Omental fat pad (tissue), 4 donors: ENCODE results near the gene GHRH. TPM values are rescaled to one million over a fixed set of nuclear protein-coding genes. Genes with fewer than 3 reads are reported as not detected.

ENCODE experiments used
- ATAC-seq: fragments of 150-250 bp; one replicate; pipeline ENCODE4 v1.9.1; 2016; ENCODE audit warnings: mild to moderate bottlenecking, moderate library complexity; ENCODE audit not compliant: low FRiP score
- DNase-seq: peaks from one replicate; pipeline ENCODE4 v3.0.0-alpha.2; 2019; ENCODE audit warnings: low spot score
- total RNA-seq, 4 donors: library from RNA; depleted of rRNA; stranded (reverse); fragments of >200 nt; gene quantifications; one replicate each; pipeline ENCODE4 v1.1.0, GENCODE V29; 2016
- TF ChIP-seq, protein P1 (sequence below), 3 donors: fragments of 450-650 bp; IDR thresholded peaks; one replicate each; pipeline ENCODE4 v1.5.1; 2016 to 2017; ENCODE audit warnings: antibody characterized with exemption in 3 of 3, mild to moderate bottlenecking in 3 of 3, moderate library complexity in 2 of 3

The GHRH gene
- total RNA-seq, 4 donors from 2014 or later = not detected

DNA sequence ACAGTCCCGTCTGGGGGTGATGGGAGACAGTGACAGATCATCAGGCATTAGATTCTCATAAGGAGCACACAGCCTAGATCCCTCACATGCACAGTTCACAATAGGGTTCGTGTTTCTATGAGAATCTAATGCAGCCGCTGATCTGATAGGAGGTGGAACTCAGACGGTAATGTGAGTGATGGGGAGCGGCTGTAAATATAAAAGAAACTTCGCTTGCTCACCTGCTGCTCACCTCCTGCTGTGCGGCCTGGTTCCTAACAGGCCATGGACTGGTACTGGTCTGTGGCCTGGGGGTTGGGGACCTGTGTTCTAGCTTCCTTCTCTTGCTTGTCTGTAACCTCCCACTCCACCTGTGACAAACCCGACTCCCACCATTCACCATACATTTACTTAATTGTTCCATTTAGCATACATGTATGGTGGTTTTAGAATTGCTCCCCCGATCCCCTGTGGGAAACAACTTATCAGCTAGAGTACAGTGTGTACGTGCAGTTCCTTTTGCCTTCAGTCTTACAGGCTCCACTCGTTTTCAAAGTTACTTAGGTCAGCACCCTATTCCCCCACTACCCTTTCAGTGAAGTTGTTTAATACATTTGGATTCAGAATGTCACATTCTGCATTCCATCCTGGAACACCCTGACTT, 31.8 kb upstream of the GHRH start:
- no peak for ATAC-seq
- TF ChIP-seq, protein P1, sequence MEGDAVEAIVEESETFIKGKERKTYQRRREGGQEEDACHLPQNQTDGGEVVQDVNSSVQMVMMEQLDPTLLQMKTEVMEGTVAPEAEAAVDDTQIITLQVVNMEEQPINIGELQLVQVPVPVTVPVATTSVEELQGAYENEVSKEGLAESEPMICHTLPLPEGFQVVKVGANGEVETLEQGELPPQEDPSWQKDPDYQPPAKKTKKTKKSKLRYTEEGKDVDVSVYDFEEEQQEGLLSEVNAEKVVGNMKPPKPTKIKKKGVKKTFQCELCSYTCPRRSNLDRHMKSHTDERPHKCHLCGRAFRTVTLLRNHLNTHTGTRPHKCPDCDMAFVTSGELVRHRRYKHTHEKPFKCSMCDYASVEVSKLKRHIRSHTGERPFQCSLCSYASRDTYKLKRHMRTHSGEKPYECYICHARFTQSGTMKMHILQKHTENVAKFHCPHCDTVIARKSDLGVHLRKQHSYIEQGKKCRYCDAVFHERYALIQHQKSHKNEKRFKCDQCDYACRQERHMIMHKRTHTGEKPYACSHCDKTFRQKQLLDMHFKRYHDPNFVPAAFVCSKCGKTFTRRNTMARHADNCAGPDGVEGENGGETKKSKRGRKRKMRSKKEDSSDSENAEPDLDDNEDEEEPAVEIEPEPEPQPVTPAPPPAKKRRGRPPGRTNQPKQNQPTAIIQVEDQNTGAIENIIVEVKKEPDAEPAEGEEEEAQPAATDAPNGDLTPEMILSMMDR (IDR thresholded peaks at IDR 0.05) = no peak
- no peak for DNase-seq

DNA sequence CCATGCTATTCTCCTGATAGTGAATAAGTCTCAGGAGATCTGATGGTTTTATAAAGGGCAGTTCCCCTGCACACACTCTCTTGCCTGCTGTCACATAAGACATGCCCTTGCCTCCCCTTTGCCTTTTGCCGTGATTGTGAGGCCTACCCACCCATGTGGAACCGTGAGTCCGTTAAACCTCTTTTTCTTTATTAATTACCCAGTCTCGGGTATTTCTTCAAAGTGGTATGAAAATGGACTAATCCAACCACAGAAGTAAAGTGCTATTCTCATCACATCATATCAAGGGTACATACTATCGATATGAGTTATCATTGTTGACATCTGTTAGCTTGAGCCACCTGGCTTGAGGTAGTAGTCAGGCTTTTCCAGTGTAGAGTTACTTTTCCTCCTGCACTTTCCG, 30.1 kb upstream of the GHRH start:
- no peak for ATAC-seq
- TF ChIP-seq, protein P1 (IDR thresholded peaks at IDR 0.05) = no peak
- DNase-seq = no peak

DNA sequence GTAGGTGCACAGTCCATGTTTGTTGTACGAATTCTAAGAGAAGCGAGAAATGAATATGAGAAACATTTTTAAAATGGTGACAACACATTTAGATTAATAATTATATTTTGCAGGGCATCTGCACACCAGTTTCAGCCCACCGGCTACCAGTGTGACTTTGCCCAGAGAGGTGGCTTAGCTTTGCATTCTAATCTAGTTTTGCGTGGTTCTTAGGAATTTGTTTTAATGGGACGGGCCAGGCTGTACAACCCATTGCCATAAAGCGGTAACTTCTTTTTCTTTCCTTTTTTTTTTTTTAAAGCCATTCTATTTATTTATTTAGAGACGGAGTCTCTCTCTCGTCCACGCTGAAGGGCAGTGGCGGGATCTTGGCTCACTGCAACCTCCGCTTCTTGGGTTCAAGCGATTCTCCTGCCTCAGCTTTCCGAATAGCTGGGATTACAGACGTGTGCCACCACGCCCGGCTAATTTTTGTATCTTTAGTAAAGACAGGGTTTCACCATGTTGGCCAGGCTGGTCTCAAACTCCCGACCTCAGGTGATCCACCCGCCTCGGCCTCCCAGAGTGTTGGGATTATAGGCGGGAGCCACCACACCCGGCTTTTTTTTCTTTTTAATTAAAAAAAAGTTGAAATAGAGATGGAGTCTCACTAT, 28.7 kb upstream of the GHRH start:
- DNase-seq (no peak), ATAC-seq (no peak)
- TF ChIP-seq, protein P1 (IDR thresholded peaks at IDR 0.05) = no peak

DNA sequence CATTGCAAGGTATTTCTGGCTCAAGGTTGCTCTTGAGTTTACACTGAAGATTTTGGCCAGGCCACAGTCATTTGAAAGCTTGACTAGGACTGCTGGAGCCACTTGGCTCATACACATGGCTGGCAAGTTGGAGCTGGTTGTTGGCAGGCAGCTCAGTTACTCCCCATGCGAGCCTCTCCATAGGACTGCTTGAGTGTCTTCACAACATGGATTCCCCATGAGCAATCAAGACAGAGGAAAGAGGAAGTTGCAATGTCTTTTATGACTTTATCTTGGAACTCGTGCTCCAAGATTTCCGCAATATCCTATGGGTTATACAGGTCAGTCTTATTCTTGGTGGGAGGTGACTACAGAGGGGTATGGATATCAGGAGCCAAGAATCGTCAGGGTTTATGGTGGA, 26.5 kb upstream of the GHRH start:
- TF ChIP-seq, protein P1 (IDR thresholded peaks at IDR 0.05) = no peak
- no peak for DNase-seq
- ATAC-seq = no peak

DNA sequence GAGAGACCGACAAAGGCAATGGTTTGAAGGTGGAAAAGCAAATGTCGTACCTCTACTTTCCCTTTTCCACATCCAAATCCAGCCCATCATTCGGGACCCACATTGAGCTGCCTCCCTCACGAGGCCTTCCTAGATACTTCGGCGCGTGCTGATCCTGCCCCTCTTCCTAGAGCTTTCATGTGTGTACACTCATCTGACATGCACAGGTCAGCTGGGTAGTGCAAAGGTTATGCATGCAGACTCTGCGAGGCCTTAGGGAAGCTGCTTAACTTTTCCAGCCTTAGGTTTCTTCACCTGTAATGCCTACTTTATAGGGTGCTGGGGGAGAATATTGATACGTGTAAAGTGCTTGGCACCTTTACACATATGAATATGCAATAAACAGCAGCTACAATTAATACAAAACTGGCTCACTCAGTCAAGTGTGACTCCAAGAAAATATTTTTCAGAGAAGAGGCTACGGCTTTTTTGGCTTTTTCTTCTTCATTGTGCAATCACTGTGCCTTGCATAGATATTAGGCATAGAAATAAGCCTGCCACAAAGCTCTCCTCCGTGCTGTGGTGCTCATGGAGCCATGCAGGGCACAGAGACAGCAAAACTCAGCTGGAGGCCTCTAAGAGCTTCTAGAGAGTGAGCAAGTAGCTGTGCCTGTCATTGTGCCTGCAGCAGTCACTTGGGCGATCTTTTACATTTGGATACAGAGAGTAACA, 24.2 kb upstream of the GHRH start:
- TF ChIP-seq, protein P1 (IDR thresholded peaks at IDR 0.05) = no peak
- ATAC-seq (no peak), DNase-seq (no peak)

DNA sequence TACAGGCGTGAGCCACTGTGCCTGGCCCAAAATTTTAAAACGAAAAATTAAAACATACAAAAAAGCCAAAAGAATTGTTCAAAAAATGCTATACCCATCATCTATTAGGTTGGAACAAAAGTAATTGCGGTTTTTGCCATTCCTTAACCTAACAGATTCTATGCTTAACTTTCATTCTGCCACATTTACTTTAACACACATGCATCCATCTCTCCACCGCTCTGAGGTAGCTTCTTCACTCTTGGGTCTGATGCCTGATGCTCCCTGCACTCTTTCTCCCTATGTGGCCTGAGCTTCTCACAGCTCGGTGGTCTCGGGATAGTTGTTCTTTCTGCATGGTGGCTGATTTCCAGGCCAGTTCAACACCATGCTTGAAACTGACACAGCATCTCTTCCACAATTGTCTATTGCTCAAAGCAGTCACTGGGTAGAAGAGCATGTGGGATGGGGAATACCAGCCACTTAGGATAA, 23.1 kb upstream of the GHRH start:
- ATAC-seq = no peak
- TF ChIP-seq, protein P1 (IDR thresholded peaks at IDR 0.05) = no peak
- DNase-seq = no peak
